Common myeloid progenitor, CD34-positive (primary cell): ENCODE results near the gene RPS28.

Source experiments
- CTCF ChIA-PET: fragments of 350-600 bp; sonication (Branson Sonifier 250); formaldehyde crosslinking; loops from one replicate; lab custom pipeline; 2021; ENCODE audit warnings: antibody characterized with exemption; lab: Charles Lee
- POLR2A ChIA-PET: fragments of 350-600 bp; sonication (Branson Sonifier 250); formaldehyde crosslinking; loops from one replicate; lab custom pipeline; 2021; ENCODE audit warnings: antibody characterized with exemption; lab: Charles Lee
- DNase-seq, 3 donors: peaks; one replicate each; pipeline versions ENCODE4 v3.0.0 to v3.0.0-alpha.2; 2013
- H3K27ac ChIP-seq, 2 experiments: 1 replicate in 1 of 2; 2 replicates in 1 of 2; pipeline ENCODE4 v1.7.0; 2013; ENCODE audit warnings: inconsistent platforms in 2 of 2, low read length in 2 of 2, mild to moderate bottlenecking in 2 of 2, low read depth in 1 of 2, moderate library complexity in 1 of 2; ENCODE audit not compliant: severe bottlenecking in 2 of 2, insufficient read depth in 1 of 2, poor library complexity in 1 of 2
- H3K27me3 ChIP-seq, 5 experiments: replicated peaks in 2 of 5; 1 replicate in 3 of 5; 2 replicates in 2 of 5; pipeline versions ENCODE4 v1.6.1 to v1.7.0; 2013; ENCODE audit warnings: low read length in 4 of 5, mild to moderate bottlenecking in 2 of 5, moderate library complexity in 2 of 5, inconsistent platforms in 1 of 5; ENCODE audit not compliant: insufficient read depth in 5 of 5, control insufficient read depth in 4 of 5
- H3K36me3 ChIP-seq, 4 experiments: 1 replicate in 2 of 4; 2 replicates in 2 of 4; pipeline versions ENCODE4 v1.6.1 to v1.7.0; 2013; ENCODE audit warnings: low read length in 3 of 4, control low read depth in 1 of 4, mild to moderate bottlenecking in 1 of 4; ENCODE audit not compliant: control insufficient read depth in 4 of 4, insufficient read depth in 4 of 4
- H3K4me1 ChIP-seq, 4 experiments: 1 replicate in 3 of 4; 2 replicates in 1 of 4; pipeline versions ENCODE4 v1.6.1 to v1.7.1; 2013; ENCODE audit warnings: low read length in 3 of 4, mild to moderate bottlenecking in 3 of 4, control low read depth in 1 of 4, inconsistent platforms in 1 of 4, moderate library complexity in 1 of 4; ENCODE audit not compliant: control insufficient read depth in 4 of 4, insufficient read depth in 4 of 4; ENCODE audit errors: control extremely low read depth in 1 of 4
- H3K4me3 ChIP-seq, 7 experiments: 1 replicate in 4 of 7; 2 replicates in 3 of 7; pipeline versions ENCODE4 v1.5.1 to v1.7.0; 2013; ENCODE audit warnings: mild to moderate bottlenecking in 7 of 7, low read length in 6 of 7, moderate library complexity in 6 of 7, inconsistent platforms in 2 of 7, low read depth in 2 of 7, control low read depth in 1 of 7; ENCODE audit not compliant: insufficient read depth in 4 of 7, control insufficient read depth in 1 of 7; ENCODE audit errors: extremely low read depth in 1 of 7
- H3K9me3 ChIP-seq, 5 experiments: 1 replicate in 4 of 5; 2 replicates in 1 of 5; pipeline versions ENCODE4 v1.6.1 to v1.7.1; 2013; ENCODE audit warnings: low read length in 4 of 5, mild to moderate bottlenecking in 2 of 5, inconsistent platforms in 1 of 5, low read depth in 1 of 5, moderate library complexity in 1 of 5; ENCODE audit not compliant: control insufficient read depth in 4 of 5, insufficient read depth in 2 of 5; ENCODE audit errors: control extremely low read depth in 1 of 5
- WGBS: methylation state at CpG from one replicate; pipeline ENCODE4 v1.1.5; 2013; ENCODE audit not compliant: insufficient coverage; 5-methylcytosine and 5-hydroxymethylcytosine counted together

Gene RPS28

DNA sequence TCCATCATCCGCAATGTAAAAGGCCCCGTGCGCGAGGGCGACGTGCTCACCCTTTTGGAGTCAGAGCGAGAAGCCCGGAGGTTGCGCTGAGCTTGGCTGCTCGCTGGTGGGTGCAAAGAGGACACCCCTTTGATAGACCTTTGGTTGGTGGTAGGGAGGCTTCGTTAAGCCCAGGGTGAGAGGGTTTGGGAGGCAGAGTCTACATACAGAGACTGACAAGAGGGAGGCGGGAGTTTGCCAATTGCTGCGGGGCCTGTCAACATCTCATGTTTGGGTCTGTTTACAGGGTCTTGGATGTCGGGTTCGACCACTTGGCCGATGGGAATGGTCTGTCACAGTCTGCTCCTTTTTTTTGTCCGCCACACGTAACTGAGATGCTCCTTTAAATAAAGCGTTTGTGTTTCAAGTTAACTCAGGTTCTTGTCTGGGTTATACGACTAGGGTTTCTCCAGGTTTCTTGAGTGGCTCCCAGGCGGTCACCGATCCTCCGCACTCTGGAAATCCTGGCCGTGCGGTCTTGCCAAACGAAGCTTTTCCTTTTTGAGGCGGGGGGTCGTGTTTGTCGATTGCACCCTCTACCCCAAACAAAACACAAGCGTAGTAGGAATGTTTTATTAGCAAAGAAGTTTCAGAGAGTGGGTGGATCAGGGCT is 816 bp downstream of the RPS28 start:
- Histone ChIP-seq H3K4me3 (peak overlapping the region; percentile 87 to 100 (median 93)), H3K9me3 (peaks cover 0 to 4% (median 3%) of the 10 kb centered on the region in 5 experiments), H3K4me1 (peaks cover 5 to 42% (median 34%) of the 10 kb centered on the region in 4 experiments), H3K27ac (peak overlapping the region; percentile 94 to 97), H3K36me3 (peaks cover 0 to 16% (median 7%) of the 10 kb centered on the region in 4 experiments), H3K27me3 (peaks cover 0 to 4% (median 2%) of the 10 kb centered on the region in 5 experiments)
- DNase-seq = no peak
- WGBS = 42% methylated on average over 19 of the region's 30 CpGs
- ChIA-PET CTCF (no interaction called here), POLR2A (no interaction called here)

DNA sequence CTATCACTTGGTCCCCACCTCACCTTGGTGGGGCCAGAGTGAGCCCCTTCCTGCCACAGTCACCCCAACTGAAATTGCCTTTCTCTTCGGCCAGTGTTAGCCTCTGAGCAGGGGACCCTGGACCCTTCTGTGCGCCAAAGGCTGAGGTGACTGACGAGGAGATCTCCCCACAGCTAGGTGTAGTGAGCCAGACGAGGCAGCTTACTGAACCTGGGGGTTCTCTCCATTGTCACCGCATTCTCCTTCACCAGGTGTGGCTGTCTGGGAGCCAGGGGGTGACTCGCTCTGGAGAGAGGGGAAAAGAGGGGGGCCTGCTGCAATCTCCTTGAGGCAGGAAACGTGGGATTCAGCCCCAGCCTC is 1.3 kb downstream of the RPS28 start:
- Histone ChIP-seq H3K4me3 (peak overlapping the region; percentile 8 to 100 (median 93)), H3K36me3 (peaks cover 0 to 16% (median 7%) of the 10 kb centered on the region in 4 experiments), H3K9me3 (peaks cover 0 to 4% (median 3%) of the 10 kb centered on the region in 5 experiments), H3K4me1 (peaks cover 5 to 42% (median 34%) of the 10 kb centered on the region in 4 experiments), H3K27ac (peak overlapping the region in 1 of 2 experiments; percentile 97), H3K27me3 (peaks cover 0 to 6% (median 2%) of the 10 kb centered on the region in 5 experiments)
- DNase-seq = no peak
- ChIA-PET CTCF (interaction anchor here (1.0 to 1.4 kb wide), 2 partner anchors 11 to 31 kb away, joined by 4 to 7 read pairs; no protein-coding TSS in a partner anchor), POLR2A (interaction anchor here (0.7 kb wide), 1 partner anchor 261 kb away, joined by 4 read pairs; no protein-coding TSS in a partner anchor)
- 92% methylated on average over 6 of the region's 7 CpGs for WGBS

DNA sequence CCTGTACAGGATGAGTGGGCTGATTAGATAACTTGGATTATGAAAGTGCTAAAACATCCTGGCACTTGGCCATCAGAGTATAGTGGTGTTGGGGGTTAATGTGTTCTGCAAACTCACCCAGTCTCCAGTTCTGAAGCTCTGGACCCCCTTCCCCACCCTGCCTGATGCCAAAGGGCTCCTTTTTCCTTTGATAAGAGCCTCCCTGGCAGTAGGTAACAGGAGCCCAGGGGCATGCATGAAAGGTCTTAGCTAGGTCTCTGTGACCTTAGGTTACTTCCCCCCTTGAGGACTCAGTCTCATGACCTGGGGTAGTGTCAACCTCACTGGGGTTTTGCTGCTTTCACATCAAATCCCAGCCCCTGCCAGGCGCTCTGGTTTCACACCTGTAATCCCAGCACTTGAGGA is 2.5 kb downstream of the RPS28 start:
- peak; percentile 52 to 76 (median 74) for DNase-seq
- 100% methylated on average over 1 of the region's 1 CpG for WGBS
- no peak overlapping the region for H3K4me3 ChIP-seq
- peaks cover 5 to 42% (median 34%) of the 10 kb centered on the region in 4 experiments for H3K4me1 ChIP-seq
- CTCF ChIA-PET = interaction anchor here (0.9 to 1.6 kb wide), 5 partner anchors 12 to 56 kb away, joined by 4 to 8 read pairs (median 5); no protein-coding TSS in a partner anchor
- peaks cover 0 to 4% (median 3%) of the 10 kb centered on the region in 5 experiments for H3K9me3 ChIP-seq
- peaks cover 0 to 14% (median 5%) of the 10 kb centered on the region in 5 experiments for H3K27me3 ChIP-seq
- no peak overlapping the region for H3K27ac ChIP-seq
- POLR2A ChIA-PET = interaction anchor here (0.5 kb wide), 1 partner anchor 365 kb away, joined by 3 read pairs; no protein-coding TSS in a partner anchor
- peaks cover 0 to 16% (median 7%) of the 10 kb centered on the region in 4 experiments for H3K36me3 ChIP-seq

DNA sequence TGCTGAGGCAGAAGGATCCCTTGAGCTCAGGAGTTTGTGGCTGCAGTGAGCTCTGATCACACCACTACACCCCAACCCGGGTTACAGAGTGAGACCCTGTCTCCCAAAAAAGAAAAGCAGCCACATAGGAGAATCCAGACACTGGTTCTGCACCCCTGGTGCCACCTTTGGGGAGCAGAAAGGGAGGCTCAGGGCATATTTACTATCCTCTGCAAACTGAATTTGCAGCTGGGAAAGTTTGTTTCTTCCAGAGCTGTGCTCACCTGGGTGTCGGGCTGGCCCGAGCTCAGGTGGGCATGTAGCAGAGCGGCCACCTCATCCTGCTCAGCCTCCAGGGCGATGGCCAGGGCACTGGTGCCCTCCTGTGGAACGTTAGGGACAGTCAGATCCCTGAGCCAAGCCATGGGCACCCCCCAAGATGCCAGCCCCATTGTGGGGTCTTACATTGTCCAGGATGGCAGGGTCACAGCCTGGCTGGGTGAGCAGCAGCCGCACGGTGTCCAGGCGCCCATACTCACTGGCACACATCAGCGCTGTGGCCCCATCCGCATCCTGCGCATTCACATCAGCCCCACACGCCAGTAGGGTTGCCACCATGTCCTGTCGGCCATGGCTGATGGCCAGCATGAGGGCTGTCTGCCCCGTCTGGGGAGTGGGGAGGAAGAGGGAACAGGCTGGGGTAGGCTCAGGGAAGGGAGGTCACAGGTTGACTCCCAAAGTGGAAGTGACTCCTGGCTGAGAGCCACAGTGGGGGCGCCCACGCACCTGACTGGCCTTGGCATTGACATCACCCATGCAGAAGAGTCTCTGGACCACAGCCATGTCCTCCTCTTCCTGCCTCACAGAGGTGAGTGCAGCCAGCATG is 3.1 kb downstream of the RPS28 start:
- H3K4me3 ChIP-seq = no peak overlapping the region
- CTCF ChIA-PET = interaction anchor here (0.9 to 1.6 kb wide), 5 partner anchors 11 to 57 kb away, joined by 4 to 8 read pairs (median 5); no protein-coding TSS in a partner anchor
- POLR2A ChIA-PET = interaction anchor here (0.5 kb wide), 1 partner anchor 366 kb away, joined by 3 read pairs; no protein-coding TSS in a partner anchor
- H3K4me1 ChIP-seq = peaks cover 5 to 42% (median 33%) of the 10 kb centered on the region in 4 experiments
- peaks cover 0 to 14% (median 5%) of the 10 kb centered on the region in 5 experiments for H3K27me3 ChIP-seq
- 86% methylated on average over 15 of the region's 17 CpGs for WGBS
- no peak for DNase-seq
- H3K36me3 ChIP-seq = peaks cover 0 to 16% (median 7%) of the 10 kb centered on the region in 4 experiments
- peaks cover 0 to 4% (median 3%) of the 10 kb centered on the region in 5 experiments for H3K9me3 ChIP-seq
- H3K27ac ChIP-seq = no peak overlapping the region

DNA sequence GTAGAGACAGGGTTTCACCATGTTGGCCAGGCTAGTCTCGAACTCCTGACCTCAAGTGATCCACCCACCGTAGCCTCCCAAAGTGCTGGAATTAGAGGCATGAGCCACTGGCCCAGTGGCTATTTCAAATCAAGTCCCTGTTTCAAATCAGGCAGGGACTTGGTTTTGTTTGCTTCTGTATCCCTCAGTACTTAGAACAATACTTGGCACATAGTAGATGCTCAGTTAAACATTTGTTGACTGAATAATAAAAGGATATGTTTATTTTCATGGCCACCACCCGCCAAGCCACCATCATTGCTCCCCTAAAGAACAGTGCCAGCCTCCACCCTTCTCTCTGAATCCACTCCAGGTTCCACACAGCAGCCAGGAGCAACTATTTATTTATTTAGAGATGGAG is 4.2 kb downstream of the RPS28 start:
- WGBS = 100% methylated on average over 2 of the region's 3 CpGs
- no peak overlapping the region for H3K4me3 ChIP-seq
- H3K4me1 ChIP-seq = peaks cover 2 to 32% (median 25%) of the 10 kb centered on the region in 4 experiments
- CTCF ChIA-PET = interaction anchor here (1.4 to 1.8 kb wide), 2 partner anchors 10 to 28 kb away, joined by 5 read pairs; no protein-coding TSS in a partner anchor
- POLR2A ChIA-PET = no interaction called here
- no peak overlapping the region for H3K27ac ChIP-seq
- DNase-seq = no peak
- peaks cover 0 to 14% (median 5%) of the 10 kb centered on the region in 5 experiments for H3K27me3 ChIP-seq
- H3K36me3 ChIP-seq = peaks cover 0 to 16% (median 7%) of the 10 kb centered on the region in 4 experiments
- peaks cover 0 to 4% (median 3%) of the 10 kb centered on the region in 5 experiments for H3K9me3 ChIP-seq

DNA sequence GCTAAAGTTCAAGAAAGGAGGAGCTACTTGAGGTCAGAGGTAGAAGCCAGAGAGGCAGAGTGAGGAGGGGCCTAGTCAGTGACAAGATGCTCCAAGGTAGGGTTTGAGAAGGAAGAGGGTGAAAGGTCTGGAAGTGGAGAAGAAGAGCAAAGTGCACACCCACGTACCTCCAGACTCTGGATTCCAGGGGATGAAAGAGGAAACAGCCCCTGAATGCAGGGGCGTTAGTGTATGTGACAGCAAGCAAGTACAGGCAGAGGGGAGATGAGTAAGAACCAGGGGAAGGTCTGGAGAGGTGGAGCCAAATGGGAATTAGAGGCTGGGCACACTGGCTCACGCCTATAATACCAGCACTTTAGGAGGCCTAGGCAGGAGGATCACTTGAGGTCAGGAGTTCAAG is 8.7 kb downstream of the RPS28 start:
- ChIA-PET CTCF (interaction anchor here (1.3 kb wide), 1 partner anchor 10 kb away, joined by 3 read pairs; no protein-coding TSS in a partner anchor), POLR2A (interaction anchor here (0.6 kb wide), 1 partner anchor 19 kb away, joined by 3 read pairs; no protein-coding TSS in a partner anchor)
- H3K4me1 ChIP-seq = peaks cover 0 to 12% (median 5%) of the 10 kb centered on the region in 4 experiments
- H3K9me3 ChIP-seq = peaks cover 0 to 4% (median 3%) of the 10 kb centered on the region in 5 experiments
- H3K4me3 ChIP-seq = no peak overlapping the region
- peaks cover 0 to 48% (median 17%) of the 10 kb centered on the region in 5 experiments for H3K27me3 ChIP-seq
- no peaks in the 10 kb centered on the region for H3K36me3 ChIP-seq
- no peak overlapping the region for H3K27ac ChIP-seq
- WGBS = 69% methylated on average over 2 of the region's 3 CpGs
- no peak for DNase-seq
